GM18520 (cell line): ENCODE data around the gene PRPSAP2.

Experiments
- ATAC-seq: cut with Tn5 transposase; IDR thresholded peaks from one replicate; pipeline ENCODE4 v1.9.1; 2021; ENCODE audit not compliant: unreplicated experiment

PRPSAP2 gene

DNA sequence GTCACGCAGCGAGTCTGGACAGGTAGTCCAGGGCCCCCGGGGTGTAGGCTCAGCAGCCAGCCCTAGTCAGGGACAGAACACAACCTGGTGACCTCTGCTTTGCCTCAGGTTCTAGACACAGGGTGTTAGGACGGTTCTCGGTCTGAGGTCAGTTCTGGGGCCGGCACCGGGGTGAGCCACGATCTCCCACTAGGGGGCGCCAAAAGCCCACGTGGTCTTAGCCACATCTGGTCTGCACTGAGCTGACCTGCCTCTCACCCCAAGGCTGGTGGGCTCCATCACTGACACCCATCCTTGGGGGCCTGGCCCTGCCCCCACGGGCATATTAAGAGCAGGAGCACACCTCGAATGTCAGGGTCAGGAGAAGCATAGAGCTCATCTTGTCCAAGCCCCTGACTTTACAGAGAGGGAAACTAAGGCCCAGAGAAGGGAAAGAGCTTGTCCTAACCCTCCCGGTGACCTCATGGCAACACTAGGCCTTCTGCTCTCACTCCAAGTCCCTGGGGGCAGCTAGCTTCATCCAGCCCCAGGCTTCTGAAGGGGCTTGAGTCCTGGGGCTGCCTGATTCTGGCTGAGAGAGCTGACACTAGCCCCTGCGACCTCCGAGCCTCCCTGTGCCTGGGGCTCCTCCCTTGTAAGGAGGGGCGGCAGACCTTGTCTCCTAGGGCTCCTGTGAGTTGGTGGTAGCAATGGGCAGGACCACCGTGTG lies 103.0 kb downstream of the PRPSAP2 start:
- peak; percentile 58 for ATAC-seq

DNA sequence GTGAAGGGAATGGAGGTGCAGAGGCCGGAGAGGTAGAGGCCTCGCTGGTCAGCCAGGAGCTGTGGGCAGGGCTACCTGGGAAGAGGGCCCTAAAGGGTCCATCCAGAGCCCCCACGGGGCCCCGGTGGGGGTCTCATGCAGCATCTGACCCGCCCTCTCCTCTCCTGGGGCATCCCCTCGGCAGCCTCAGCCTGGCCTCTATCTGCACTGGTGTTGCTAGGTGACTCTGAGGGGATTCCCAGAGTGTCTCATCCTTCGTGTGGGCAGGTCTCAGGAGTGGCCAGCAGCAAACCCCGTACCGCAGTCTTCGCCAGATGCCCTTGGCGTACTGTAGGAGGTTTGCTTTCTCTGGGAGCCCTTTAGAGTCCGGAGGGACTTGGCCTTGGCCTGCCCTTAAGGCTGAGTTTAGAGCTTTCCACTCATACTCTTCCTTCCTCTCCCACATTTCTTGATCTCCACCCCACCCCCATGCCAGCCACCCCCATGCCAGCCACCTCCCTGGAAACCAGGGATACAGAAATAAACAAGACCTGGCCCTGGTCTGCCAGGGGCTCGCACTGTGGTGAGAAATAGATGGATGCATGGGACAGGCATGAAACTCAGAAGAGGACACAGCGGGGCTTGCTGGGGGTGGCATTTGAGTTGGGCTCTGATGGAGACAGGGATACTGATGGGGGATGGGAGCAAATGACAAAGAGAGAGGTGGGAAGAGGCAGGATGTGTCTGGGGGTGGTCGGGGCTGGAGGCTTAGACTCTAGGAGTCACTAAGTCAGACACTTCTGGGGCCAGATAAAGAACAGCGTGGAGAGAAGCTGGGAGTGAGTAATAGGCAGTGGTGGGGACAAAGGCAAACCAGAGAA lies 103.9 kb downstream of the PRPSAP2 start:
- no peak for ATAC-seq

DNA sequence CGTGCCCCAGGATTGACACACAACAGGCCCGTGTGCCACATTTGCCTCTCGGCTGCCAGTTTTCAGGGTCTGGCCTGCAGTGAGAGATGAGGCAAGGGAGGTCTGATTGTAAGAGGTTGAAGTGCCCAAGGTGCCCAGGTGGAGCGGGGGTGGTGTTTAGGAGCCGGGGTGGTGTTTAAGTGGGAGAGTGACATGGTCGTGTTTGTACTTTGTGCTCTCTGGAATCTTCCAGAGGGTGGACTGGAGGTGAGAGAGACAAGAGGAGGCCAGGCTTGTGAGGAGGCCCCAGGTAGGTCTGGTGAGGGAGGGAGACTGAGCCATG lies 104.5 kb downstream of the PRPSAP2 start:
- ATAC-seq, result no peak

DNA sequence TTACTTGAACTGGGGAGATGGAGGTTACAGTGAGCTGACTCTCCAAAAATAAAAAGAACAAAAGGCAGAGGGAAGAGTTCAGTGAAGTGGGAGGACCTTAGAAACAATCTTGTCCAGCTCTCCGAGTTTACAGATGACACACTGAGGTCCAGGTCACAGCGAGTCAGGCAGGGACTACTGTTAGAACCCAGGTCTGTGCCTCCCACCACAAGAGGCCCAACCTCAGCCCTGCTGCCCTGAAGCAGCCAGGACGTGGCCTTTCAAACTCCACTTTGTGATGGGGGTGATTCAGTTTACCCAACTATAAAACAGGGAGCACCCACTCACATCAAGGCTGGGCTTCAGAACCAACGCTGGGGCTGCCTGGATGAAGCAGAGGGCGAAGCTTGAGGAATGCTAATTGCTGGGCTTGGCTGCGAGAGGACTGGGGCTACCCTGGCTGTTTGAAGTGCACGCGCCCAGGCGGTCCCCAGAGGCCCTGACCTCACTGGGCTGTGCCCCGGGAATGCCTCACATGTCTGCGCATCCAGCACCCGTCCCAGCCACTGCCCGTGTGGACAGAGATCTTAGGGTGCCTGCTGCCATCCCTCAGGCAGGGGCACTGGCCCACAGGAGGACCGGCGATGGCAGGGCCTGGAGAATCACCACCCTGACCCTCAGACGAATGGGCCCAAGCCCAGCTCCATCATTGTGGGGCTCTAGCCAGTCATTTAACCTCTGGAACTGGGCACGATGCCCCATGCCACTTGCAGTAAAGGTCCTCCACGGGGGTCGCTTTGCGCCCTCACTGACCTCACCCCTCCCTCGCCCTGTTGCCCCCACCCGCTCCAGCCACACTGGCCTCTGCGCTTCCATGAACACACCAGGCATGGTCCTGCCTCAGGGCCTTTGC lies 105.4 kb downstream of the PRPSAP2 start:
- ATAC-seq, result no peak

DNA sequence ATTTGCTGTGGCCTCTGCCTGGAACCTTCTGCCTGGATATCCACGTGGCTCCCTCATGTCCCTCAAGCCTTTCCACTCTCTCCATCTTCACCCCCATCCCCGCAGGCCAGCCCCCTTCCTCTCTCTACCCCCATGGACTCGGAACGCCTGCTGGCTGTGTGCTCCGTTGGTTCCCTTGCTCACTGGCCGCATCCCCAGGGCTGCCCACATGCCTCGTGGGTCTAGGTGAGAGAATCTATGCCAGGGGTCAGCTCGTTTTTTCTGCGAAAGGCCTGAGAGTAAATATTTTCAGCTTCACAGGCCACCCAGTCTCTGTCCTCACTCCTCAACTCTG lies 106.1 kb downstream of the PRPSAP2 start:
- no peak for ATAC-seq

DNA sequence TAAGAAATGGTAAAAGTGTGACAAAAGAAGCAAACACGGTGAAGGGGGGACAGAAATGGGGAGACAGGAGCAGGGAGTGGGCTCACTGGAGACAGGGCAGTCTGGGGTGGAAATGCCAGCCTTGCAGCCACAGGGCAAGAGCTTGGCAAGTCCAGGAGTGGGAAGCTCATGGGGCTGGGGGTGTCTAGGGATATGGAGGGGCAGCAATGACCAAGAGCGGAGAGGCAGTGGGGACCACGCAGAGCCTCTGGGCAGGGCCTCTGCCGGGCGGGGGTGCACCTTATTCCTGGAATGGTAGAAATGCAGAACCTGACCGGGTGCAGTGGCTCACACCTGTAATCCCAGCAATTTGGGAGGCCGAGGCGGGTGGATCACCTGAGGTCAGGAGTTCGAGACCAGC lies 106.6 kb downstream of the PRPSAP2 start:
- ATAC-seq, result no peak

DNA sequence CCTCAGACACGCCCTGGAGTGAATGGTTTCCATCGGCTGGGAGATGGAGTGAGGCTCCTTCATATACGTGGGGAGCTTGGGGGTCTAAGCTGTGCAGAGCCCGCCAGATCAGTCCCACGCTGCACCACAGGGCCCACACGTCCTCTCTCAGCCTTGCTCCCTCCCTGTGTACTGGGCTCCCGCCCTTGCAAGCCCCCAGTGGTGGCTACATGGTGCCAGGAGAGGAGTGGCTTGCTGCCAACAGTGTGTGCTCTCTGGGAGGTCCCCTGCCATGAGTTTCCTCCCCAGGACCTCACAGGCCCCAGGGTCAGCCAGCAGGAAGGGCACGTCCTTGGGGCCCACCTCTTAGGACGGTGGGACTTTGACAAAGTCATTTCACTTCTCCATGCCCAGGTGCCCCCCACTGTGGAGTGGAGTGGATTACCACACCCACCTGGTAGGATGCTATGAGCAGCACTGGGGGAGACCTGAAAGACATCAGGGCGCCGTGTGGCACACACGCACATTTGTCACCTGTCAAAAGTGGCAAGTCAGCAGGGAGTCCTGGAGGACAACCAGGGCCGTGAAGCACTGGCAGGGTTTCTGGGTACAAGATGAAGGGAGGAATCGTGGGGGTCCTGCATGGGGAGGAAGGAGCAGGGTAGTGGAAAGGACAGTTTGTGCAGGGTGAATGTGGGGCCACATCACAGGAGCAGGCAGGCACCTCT lies 107.8 kb downstream of the PRPSAP2 start:
- no peak for ATAC-seq

DNA sequence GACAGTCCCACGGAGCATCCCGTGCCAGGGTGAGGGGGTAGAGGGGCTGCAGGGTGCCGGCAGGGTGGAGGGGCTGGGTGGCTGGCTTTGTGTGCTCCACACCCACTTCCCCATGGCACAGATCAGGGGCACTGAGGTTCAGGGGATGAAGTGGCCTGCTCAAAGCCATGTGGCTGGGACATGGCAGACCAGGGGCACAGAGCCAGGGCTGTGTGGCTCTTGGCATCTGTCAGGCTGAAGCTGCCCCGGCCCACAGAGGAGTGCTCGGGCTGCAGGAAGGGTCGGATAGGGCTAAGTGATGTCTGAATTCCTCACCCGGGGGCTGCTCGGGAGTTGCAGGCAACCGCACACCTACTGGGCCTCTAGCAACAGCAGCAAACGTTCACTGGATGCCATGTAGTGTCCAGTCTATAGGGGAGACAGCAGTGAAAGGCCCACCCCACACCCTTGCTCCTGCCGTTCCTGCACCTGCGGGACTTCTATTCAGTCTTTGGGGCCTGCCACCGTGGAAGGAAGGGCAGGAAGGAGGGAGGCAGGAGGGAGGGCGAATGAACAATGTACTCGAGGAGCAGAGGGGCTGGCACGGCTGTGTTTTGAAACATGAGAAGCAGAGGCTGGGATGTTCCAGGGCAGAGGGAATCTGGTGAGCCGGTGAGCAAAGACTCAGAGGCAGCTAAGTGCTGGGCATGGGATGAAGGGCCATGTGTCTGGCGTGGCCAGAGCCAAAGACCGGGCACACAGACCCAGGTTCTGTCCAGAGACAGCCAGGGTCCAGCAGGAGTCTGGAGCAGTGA lies 109.1 kb downstream of the PRPSAP2 start:
- no peak for ATAC-seq

DNA sequence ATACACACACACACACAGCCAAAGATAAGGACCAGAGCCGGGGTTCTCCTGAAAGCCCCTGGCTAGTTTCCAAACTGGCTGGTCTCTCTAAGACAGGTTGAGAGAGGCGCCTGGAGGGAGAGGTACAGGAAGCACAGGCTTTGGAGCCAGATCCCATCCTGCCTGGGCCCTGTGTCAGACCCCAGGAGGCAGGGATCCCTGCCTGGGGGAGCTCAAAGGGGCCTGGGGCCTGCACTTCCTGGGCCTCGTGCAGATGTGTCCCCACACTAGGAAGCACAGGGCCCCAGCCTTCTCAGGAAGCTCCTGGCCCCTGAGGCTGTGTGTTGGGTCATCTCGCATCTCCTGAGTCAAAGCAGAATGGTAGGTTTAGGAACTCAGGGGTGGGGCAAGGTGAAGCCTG lies 110.0 kb downstream of the PRPSAP2 start:
- ATAC-seq, result no peak

DNA sequence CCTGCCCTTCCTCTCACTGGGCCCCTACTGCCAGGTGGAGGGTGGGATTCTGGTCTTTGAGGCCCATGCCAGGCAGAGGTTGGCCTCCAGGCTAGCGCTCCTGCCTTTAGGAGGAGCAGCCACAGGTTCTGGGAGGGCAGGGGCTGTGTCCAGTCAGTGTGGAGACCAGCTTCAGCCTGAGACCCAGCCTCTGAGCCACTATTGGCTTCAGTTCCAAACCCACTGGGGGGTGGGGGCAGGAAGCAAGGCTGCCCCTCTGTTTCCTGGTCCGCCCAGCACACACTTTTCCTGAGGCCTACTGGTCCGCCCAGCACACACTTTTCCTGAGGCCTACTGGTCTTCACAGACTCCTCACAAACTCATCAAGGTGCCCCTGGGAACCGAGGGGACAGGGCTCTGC lies 110.4 kb downstream of the PRPSAP2 start:
- no peak for ATAC-seq

DNA sequence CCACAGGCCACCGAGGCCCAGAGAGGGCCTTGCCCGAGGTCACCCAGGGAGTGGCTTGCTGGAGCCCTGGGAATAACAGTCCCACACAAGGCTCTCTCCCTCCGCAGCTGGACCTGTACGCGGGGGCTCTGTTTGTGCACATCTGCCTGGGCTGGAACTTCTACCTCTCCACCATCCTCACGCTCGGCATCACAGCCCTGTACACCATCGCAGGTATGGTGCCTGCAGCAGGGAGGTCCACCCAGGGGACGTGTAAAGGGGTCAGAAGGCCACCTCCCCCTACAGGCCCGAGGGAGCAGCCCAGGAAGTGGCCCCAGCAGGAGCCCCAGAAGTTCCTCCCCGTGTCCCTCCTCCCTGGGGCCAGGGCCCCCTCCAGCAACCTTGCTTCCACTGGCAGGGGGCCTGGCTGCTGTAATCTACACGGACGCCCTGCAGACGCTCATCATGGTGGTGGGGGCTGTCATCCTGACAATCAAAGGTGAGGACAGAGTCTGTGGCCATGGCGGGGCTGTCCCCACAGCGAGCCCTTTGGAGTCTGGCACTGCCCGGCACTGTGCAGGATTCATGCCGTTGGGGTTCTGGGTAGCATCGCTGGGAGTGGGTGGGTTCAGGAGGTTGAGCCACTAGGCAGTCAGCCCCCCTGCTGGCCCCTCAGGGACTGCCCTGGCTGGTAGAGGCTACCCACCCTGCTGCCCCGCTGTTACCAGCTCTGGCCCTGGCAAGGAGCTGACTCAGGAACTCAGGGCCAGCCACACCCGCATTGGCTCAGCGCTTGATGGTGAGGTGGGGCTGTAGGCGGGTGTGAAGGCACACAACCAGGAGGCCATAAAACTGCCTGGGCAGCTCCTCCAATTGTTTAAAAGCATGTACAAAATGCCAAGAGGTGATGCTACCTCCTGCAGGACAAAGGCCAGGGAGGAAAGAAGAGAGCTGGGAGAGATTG lies 111.3 kb downstream of the PRPSAP2 start:
- ATAC-seq, result no peak

DNA sequence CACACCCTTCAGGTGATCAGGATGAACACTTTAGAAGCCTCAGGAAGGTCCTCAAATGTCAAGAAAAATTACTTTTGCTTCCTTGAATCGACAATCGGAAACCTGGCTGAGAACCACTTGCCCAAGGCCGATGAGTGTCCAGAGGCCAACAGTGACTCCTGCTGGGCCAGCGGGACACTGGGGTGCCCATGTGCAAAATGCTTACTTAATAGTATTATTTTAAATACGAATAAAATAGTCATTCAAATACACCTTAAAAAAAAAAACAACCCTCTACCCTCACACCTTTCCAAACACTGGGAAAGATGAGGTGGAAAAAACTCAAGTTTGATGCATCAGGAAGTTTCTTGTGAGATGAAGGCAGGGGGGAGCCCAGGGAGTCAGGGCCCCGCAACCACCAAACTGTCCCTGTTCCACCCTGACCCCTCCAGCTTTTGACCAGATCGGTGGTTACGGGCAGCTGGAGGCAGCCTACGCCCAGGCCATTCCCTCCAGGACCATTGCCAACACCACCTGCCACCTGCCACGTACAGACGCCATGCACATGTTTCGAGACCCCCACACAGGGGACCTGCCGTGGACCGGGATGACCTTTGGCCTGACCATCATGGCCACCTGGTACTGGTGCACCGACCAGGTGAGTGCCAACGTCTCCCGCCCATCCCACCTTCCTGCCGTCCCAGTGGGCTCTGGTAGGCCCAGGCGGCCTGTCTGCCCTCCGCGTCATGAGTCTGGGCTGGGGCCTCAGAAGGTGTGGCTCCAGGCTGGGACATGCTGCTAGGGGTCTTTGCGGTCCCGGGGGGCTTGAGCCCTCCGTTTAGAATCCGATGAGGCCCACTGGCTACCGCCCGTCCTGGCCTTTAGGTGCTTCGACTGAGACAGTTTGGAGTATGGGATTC lies 112.9 kb downstream of the PRPSAP2 start:
- no peak for ATAC-seq

DNA sequence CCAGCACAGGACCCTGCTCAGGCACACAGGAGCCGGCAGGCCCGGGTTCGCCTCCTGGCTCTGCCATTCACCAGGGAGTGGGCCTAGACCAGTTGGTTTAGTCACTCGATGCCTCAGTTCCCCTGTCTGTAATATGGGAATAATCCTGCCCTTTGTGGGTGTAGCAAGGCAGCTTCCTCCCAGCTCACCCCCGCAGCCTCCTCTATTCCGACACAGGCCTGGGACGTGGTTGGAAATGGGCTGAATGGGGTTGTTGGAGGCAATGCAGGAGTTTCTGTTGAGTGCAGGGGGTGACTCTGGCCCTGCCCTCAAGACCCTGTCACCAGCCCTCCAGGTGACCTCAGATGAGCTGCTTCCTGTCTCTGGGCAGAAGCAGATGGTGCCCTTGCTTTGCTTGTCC lies 113.9 kb downstream of the PRPSAP2 start:
- no peak for ATAC-seq

DNA sequence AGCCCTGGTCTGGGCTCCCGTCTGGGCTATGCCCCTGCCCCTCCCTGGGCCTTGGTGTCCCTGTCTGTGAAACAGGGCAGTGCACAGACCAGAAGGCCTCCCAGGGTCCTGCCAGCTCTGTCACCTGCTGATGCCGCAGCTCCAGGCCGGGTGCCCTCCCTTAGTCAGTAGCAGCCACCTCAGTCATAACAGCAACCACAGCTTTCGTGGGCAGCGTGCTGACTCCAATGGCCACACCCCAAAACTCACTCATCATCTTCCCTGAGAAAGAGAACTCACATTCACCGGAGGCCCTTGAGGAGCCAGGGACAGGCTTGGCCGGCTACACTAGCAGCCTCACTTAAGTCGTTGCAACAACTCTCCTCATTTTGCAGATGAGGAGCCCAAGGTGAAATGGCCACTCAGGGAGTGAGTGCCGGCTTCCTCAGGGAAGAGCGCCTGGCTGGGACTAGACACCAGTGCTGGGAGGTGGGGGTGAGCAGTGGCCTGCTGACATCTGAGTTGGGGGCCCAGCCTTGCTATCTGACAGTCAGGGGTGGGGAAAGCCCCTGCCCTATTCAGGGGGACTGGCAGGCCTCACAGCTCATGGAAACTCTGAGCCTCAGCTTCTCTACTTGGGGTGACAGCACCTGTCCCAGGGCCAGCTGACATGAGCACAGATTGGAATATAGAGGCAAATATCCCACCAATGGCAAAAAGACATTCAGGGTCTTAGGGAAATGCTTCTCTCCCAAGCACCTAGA lies 116.6 kb downstream of the PRPSAP2 start:
- no peak for ATAC-seq

DNA sequence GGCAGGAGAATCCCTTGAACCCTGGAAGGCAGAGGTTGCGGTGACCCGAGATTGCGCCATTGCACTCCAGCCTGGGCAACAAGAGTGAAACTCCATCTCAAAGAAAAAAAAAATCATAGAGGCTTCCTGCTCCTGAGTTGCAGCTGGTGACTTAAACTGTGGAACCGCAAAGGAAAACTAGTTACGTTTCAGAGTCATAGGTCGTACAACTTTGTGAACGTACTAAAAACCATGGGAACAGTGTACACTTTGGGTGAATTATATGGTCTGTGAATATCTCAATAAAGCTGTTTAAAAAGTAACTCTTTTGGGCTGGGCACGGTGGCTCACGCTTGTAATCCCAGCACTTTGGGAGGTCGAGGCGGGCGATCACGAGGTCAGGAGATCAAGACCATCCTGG lies 117.7 kb downstream of the PRPSAP2 start:
- no peak for ATAC-seq

DNA sequence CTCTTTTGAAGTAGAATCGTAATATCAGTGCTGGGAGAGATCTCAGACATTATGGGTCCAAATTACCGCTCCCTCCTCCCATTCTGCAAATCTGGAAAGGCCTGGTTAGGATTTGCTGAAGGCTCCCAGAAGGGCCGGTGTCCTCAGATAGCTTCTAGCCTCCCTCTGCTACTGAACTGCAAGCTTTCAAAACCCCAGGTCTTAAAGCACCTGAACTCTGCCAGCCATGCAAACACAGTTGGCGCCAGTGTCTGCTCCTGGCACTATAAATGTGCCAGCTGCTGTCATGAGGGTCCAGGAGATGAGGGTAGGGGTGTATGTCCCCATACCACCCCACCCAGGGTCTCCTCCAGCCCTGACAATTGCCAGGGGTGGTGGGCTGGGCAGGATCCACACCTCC lies 118.3 kb downstream of the PRPSAP2 start:
- ATAC-seq, result no peak

DNA sequence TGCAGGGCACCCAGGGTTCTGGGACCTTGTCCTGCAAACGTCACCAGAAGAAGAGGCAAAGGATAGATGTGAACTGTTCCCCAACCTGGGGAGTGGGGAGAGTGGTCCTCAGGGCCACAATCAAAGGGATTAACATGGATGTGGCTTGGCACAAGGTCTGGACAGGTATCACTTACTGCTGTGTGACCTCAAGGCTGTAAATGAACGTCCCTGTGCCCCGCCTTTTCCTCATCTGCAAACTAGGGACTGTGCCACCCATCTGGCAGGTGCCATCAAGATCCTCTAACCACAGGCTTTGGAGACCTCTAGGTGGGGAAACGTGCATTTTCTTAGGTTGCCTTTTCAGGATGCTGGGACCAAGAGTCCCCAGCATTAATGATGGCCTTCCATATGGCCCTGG lies 119.1 kb downstream of the PRPSAP2 start:
- no peak for ATAC-seq

DNA sequence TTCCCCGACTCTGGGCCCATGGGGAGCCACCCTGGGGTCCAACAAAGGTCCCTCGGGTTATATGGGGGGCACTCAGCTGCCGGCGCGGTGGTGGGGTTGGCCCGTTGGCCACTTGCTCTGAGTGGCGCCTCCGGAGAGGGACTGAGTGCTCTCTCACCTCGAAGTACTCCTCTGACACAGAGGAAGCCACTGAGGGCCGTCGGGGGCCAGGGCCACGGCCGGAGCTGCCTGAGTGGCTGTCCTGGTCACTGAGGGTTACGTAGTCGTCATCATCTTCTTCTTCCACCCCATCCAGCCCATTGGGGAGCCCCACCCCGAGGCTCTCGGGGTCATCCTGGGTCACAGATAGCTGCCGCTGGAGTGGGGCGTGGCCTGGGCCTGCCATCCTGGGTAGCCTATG lies 119.7 kb downstream of the PRPSAP2 start:
- ATAC-seq, result no peak
